Left ventricle myocardium inferior (tissue), 1 donor: Measurements from ENCODE around the gene ARSA. TPM values are rescaled to one million over a fixed set of nuclear protein-coding genes. Genes with fewer than 3 reads are reported as not detected.

ENCODE experiments used
- DNase-seq: peaks from one replicate; pipeline ENCODE4 v3.0.0-alpha.2; 2020
- H3K27ac ChIP-seq: fragments of 200-600 bp; replicated peaks from 2 replicates; pipeline ENCODE4 v1.8.0; 2021
- H3K27me3 ChIP-seq: fragments of 200-600 bp; 2 replicates; pipeline ENCODE4 v1.8.0; 2021; ENCODE audit warnings: low read depth
- H3K36me3 ChIP-seq: fragments of 200-600 bp; 2 replicates; pipeline ENCODE4 v1.8.0; 2021
- H3K4me1 ChIP-seq: fragments of 200-600 bp; 2 replicates; pipeline ENCODE4 v1.8.0; 2021
- H3K4me3 ChIP-seq: fragments of 200-600 bp; 2 replicates; pipeline ENCODE4 v1.8.0; 2021; ENCODE audit warnings: mild to moderate bottlenecking, moderate library complexity
- H3K9me3 ChIP-seq: fragments of 200-600 bp; replicated peaks from 2 replicates; pipeline ENCODE4 v1.8.0; 2021
- CTCF ChIP-seq: fragments of 200-600 bp; IDR thresholded peaks from 2 replicates; pipeline ENCODE4 v1.8.0; 2021; ENCODE audit warnings: antibody characterized with exemption, mild to moderate bottlenecking, borderline replicate concordance
- intact Hi-C: fragments of 100-400 bp; cut with micrococcal nuclease; formaldehyde crosslinking; loops from one replicate; pipeline ENCODE4 v1.11.0; 2022
- total RNA-seq: library from RNA; stranded (reverse); fragmentation: NEBNext Ultra II Directional; extraction: Animal tissue kit (Norgen Biotek cat#: 25700); gene quantifications from one replicate; pipeline ENCODE4 v1.2.1, GENCODE V29; 2021
- donor health status: DM: no; HTN: yes; CAD: no; lungs with severe emphysema.

Gene ARSA
- total RNA-seq, 1 donor from 2014 or later = 23.5 TPM

- Histone ChIP-seq H3K4me3 (peak overlapping the region; percentile 43), H3K27me3 (peaks cover 80% of the 10 kb centered on the region), H3K9me3 (no peaks in the 10 kb centered on the region), H3K36me3 (peaks cover 9% of the 10 kb centered on the region), H3K27ac (peak overlapping the region; percentile 95), H3K4me1 (peaks cover 35% of the 10 kb centered on the region)
- intact Hi-C loops = no loop called here
- no peak for TF ChIP-seq CTCF
- DNase-seq = no peak
These were observed 43.7 kb upstream of the ARSA start for GRCh38 chr22:50671641-50672040.

GRCh38 chr22:50670914-50671538 lies 43.1 kb upstream of the ARSA start:
- peak overlapping the region; percentile 95 for H3K27ac ChIP-seq
- intact Hi-C loops = no loop called here

GRCh38 chr22:50670513-50670912 lies 42.6 kb upstream of the ARSA start:
- no peak for DNase-seq
- Histone ChIP-seq H3K36me3 (no peaks in the 10 kb centered on the region), H3K9me3 (no peaks in the 10 kb centered on the region), H3K4me3 (no peak overlapping the region), H3K4me1 (peaks cover 29% of the 10 kb centered on the region), H3K27me3 (peaks cover 69% of the 10 kb centered on the region), H3K27ac (peak overlapping the region; percentile 95)
- no peak for TF ChIP-seq CTCF
- intact Hi-C loops = no loop called here

More at GRCh38 chr22:50670914-50671538, 43.1 kb upstream of the ARSA start:
- no peaks in the 10 kb centered on the region for H3K9me3 ChIP-seq
- TF ChIP-seq CTCF = no peak
- H3K4me1 ChIP-seq = peaks cover 29% of the 10 kb centered on the region
- H3K36me3 ChIP-seq = peaks cover 4% of the 10 kb centered on the region
- H3K4me3 ChIP-seq = no peak overlapping the region
- no peak for DNase-seq
- H3K27me3 ChIP-seq = peaks cover 74% of the 10 kb centered on the region

GRCh38 chr22:50665738-50666137 lies 37.8 kb upstream of the ARSA start:
- no peak overlapping the region for H3K4me3 ChIP-seq
- H3K27me3 ChIP-seq = peaks cover 31% of the 10 kb centered on the region
- intact Hi-C loops = no loop called here
- H3K9me3 ChIP-seq = no peaks in the 10 kb centered on the region
- no peak for TF ChIP-seq CTCF
- no peaks in the 10 kb centered on the region for H3K36me3 ChIP-seq
- H3K4me1 ChIP-seq = peaks cover 8% of the 10 kb centered on the region
- no peak overlapping the region for H3K27ac ChIP-seq
- no peak for DNase-seq

GRCh38 chr22:50665212-50665611 lies 37.3 kb upstream of the ARSA start:
- no peaks in the 10 kb centered on the region for H3K36me3 ChIP-seq
- H3K4me1 ChIP-seq = peaks cover 3% of the 10 kb centered on the region
- TF ChIP-seq CTCF = no peak
- H3K4me3 ChIP-seq = no peak overlapping the region
- H3K27ac ChIP-seq = no peak overlapping the region
- H3K27me3 ChIP-seq = peaks cover 28% of the 10 kb centered on the region
- intact Hi-C loops = no loop called here
- no peak for DNase-seq
- H3K9me3 ChIP-seq = no peaks in the 10 kb centered on the region
